ENCODE data around the gene CEPT1. TPM values are rescaled to one million over a fixed set of nuclear protein-coding genes. Genes with fewer than 3 reads are reported as not detected.

Gene CEPT1
- total and polyA plus RNA-seq, 10 of the 15 experiments (the other 5 are each of a cell fraction or from before 2014, with no cell fraction given), result 29.4 to 77.9 (median 54.8) TPM

DNA sequence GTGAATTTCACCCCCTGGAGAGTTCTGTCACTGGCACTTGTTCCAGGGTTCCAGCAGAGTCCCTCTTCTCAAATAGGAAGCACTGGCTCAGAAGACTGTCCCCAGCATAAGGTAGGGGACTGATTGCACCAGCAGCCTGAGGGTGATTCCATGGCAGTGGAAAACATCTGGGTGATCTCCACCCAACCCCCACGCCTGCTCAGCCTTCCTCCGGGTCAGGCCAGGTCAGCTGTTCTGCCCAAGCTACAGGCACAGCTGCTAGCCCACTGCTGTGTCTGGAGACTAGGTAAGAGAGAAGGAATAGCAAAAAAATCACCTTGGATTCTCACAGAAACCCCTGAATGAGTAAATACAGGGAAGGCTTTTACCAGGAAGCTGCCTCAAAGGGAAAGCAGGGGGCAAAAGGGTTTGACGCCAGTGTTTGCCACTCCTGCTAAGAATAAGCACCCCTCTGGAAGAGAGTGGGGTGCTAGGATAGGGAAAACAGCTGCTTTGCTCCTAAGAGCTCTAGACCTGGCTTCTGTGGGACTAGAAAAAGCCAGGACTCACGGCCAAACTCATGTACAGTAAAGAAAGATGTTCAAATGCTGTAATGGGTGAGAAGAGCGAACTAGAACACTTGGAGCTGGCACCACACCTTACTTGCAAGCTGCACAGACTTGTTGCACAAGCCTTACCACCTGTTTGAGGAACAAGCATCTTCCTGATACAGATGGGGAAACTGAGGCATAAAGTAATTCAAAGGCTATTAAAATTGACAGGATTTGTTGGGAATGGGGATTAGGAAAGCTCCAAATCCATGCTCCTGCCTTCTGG lies 61.5 kb downstream of the CEPT1 start (continued):
- TF ChIP-seq, protein P1, sequence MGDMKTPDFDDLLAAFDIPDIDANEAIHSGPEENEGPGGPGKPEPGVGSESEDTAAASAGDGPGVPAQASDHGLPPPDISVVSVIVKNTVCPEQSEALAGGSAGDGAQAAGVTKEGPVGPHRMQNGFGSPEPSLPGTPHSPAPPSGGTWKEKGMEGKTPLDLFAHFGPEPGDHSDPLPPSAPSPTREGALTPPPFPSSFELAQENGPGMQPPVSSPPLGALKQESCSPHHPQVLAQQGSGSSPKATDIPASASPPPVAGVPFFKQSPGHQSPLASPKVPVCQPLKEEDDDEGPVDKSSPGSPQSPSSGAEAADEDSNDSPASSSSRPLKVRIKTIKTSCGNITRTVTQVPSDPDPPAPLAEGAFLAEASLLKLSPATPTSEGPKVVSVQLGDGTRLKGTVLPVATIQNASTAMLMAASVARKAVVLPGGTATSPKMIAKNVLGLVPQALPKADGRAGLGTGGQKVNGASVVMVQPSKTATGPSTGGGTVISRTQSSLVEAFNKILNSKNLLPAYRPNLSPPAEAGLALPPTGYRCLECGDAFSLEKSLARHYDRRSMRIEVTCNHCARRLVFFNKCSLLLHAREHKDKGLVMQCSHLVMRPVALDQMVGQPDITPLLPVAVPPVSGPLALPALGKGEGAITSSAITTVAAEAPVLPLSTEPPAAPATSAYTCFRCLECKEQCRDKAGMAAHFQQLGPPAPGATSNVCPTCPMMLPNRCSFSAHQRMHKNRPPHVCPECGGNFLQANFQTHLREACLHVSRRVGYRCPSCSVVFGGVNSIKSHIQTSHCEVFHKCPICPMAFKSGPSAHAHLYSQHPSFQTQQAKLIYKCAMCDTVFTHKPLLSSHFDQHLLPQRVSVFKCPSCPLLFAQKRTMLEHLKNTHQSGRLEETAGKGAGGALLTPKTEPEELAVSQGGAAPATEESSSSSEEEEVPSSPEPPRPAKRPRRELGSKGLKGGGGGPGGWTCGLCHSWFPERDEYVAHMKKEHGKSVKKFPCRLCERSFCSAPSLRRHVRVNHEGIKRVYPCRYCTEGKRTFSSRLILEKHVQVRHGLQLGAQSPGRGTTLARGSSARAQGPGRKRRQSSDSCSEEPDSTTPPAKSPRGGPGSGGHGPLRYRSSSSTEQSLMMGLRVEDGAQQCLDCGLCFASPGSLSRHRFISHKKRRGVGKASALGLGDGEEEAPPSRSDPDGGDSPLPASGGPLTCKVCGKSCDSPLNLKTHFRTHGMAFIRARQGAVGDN (IDR thresholded peaks at IDR 0.05), result peak; percentile 29; the same call in 1 of the 2 replicates
- peak; percentile 87 for TF ChIP-seq POLR2A (IDR thresholded peaks at IDR 0.05; ENCODE audit: low read depth, low read length)
- TF ChIP-seq, protein P2, sequence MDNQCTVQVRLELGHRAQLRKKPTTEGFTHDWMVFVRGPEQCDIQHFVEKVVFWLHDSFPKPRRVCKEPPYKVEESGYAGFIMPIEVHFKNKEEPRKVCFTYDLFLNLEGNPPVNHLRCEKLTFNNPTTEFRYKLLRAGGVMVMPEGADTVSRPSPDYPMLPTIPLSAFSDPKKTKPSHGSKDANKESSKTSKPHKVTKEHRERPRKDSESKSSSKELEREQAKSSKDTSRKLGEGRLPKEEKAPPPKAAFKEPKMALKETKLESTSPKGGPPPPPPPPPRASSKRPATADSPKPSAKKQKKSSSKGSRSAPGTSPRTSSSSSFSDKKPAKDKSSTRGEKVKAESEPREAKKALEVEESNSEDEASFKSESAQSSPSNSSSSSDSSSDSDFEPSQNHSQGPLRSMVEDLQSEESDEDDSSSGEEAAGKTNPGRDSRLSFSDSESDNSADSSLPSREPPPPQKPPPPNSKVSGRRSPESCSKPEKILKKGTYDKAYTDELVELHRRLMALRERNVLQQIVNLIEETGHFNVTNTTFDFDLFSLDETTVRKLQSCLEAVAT (IDR thresholded peaks at IDR 0.05), result peak; percentile 56
- TF ChIP-seq STAT1 (conservative IDR thresholded peaks at IDR 0.05), result no peak
- no peak for TF ChIP-seq SREBF2 (IDR thresholded peaks at IDR 0.05; ENCODE audit: low read length)
- TF ChIP-seq, protein P3, sequence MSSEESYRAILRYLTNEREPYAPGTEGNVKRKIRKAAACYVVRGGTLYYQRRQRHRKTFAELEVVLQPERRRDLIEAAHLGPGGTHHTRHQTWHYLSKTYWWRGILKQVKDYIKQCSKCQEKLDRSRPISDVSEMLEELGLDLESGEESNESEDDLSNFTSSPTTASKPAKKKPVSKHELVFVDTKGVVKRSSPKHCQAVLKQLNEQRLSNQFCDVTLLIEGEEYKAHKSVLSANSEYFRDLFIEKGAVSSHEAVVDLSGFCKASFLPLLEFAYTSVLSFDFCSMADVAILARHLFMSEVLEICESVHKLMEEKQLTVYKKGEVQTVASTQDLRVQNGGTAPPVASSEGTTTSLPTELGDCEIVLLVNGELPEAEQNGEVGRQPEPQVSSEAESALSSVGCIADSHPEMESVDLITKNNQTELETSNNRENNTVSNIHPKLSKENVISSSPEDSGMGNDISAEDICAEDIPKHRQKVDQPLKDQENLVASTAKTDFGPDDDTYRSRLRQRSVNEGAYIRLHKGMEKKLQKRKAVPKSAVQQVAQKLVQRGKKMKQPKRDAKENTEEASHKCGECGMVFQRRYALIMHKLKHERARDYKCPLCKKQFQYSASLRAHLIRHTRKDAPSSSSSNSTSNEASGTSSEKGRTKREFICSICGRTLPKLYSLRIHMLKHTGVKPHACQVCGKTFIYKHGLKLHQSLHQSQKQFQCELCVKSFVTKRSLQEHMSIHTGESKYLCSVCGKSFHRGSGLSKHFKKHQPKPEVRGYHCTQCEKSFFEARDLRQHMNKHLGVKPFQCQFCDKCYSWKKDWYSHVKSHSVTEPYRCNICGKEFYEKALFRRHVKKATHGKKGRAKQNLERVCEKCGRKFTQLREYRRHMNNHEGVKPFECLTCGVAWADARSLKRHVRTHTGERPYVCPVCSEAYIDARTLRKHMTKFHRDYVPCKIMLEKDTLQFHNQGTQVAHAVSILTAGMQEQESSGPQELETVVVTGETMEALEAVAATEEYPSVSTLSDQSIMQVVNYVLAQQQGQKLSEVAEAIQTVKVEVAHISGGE (CRISPR knock-in tag; IDR thresholded peaks at IDR 0.05), result peak; percentile 32; the same call in 1 of the 2 replicates

Measured in GM12878 (cell line).